ENCODE measurements around the gene COA5. TPM values are rescaled to one million over a fixed set of nuclear protein-coding genes. Genes with fewer than 3 reads are reported as not detected.

Gene COA5
- total RNA-seq, 4 donors from 2014 or later, result 17.6 to 40.0 (median 21.6) TPM

DNA sequence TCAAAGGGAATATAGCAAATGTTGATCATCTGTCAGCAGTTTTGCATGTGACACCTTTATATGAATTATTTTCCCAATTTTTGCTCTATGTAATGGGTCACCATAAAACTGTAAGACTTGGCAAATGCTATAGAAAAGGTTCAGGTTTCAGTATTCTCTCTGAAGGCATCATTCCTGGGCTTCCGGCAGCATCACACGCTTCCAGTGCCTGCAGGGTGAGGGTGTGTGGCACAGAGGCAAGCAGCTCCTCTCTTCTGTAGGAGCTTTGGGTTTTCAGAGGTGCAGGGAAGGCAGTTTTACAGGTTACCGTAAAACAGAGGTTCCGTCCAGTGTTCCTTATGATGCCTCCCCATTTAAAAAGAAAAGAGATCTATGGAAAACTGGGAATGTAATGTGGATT is 18.8 kb downstream of the COA5 start:
- TF ChIP-seq, protein P1, sequence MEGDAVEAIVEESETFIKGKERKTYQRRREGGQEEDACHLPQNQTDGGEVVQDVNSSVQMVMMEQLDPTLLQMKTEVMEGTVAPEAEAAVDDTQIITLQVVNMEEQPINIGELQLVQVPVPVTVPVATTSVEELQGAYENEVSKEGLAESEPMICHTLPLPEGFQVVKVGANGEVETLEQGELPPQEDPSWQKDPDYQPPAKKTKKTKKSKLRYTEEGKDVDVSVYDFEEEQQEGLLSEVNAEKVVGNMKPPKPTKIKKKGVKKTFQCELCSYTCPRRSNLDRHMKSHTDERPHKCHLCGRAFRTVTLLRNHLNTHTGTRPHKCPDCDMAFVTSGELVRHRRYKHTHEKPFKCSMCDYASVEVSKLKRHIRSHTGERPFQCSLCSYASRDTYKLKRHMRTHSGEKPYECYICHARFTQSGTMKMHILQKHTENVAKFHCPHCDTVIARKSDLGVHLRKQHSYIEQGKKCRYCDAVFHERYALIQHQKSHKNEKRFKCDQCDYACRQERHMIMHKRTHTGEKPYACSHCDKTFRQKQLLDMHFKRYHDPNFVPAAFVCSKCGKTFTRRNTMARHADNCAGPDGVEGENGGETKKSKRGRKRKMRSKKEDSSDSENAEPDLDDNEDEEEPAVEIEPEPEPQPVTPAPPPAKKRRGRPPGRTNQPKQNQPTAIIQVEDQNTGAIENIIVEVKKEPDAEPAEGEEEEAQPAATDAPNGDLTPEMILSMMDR (IDR thresholded peaks at IDR 0.05), result no peak
- DNase-seq (ENCODE audit: low spot score), result no peak
- no peak for ATAC-seq (ENCODE audit: low FRiP score)

DNA sequence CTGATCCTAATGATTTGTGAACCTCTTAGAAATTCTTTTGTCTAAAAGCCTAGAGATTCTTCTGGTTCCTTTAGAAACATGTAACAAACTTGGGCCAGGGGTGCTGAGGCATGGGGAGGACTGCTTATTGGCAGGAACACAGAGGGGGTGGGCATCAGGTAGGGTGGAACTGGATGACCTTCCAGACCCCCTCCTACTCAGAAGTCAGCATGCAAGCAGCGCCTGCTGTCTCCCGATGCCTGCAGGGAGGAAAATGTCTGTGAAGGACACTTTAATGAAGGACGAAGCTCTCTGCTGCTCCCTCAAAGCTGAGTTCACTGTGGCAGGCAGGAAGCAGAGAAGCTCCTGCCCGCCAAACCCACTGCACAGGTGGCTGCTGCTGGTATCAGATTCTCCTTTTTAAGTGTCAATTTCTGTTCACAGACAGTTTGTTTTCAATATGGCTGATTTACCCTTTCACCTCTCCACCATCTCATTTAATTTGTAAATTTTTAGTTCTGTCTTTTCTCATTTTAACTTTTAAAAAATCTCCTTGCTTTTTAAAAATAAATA is 19.4 kb downstream of the COA5 start:
- TF ChIP-seq, protein P1 (IDR thresholded peaks at IDR 0.05), result no peak
- ATAC-seq (ENCODE audit: low FRiP score) (no peak), DNase-seq (ENCODE audit: low spot score) (no peak)

DNA sequence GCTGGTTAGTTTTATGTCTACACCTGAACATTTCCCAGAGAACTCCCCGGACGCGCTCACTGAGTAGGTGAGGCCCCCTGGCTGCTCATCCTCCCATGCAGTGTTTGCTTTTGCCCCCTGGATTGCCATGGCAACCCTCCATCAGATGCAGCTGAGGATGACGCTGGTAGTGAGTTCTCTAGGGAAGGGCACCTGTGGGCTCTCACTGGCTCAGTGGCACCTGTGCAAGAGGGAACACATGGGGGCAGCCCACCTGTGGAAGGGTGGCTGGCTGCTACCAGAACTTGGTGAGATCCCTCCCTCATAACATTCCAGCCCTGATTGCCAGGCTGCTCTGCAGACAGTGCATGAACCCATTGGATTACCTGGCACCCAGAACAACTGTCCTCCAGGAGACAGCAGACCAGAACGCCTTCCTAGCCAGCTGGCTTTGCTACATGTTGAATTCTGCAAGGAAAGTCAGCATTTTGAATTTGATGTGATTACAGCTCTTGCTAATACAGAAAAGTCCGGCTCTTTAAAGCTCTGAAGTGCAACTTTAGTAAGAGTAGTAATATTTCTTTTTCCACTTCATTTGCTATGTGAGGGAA is 21.7 kb downstream of the COA5 start:
- no peak for DNase-seq (ENCODE audit: low spot score)
- TF ChIP-seq, protein P1 (IDR thresholded peaks at IDR 0.05), result no peak
- ATAC-seq (ENCODE audit: low FRiP score), result no peak

DNA sequence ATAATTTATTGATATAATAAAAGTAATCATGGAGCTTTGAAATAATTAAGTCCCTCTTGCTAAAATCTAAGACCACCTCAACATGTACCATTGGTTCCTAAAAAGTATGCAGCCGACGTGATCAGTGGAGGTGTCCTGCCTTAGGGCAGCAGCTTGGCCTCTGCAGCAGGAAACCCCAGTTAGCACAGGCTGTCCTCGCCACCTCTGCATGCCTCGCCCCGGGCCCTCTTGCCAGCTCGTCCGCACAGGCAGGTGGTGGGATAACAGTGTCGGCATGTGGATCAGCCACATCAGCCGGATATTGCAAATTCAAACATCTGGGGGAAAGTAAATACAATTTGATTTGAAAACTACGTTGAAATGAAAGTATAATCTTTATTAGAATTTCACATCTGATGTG is 22.9 kb downstream of the COA5 start:
- TF ChIP-seq, protein P1 (IDR thresholded peaks at IDR 0.05), result no peak
- ATAC-seq (ENCODE audit: low FRiP score), result no peak
- no peak for DNase-seq (ENCODE audit: low spot score)

DNA sequence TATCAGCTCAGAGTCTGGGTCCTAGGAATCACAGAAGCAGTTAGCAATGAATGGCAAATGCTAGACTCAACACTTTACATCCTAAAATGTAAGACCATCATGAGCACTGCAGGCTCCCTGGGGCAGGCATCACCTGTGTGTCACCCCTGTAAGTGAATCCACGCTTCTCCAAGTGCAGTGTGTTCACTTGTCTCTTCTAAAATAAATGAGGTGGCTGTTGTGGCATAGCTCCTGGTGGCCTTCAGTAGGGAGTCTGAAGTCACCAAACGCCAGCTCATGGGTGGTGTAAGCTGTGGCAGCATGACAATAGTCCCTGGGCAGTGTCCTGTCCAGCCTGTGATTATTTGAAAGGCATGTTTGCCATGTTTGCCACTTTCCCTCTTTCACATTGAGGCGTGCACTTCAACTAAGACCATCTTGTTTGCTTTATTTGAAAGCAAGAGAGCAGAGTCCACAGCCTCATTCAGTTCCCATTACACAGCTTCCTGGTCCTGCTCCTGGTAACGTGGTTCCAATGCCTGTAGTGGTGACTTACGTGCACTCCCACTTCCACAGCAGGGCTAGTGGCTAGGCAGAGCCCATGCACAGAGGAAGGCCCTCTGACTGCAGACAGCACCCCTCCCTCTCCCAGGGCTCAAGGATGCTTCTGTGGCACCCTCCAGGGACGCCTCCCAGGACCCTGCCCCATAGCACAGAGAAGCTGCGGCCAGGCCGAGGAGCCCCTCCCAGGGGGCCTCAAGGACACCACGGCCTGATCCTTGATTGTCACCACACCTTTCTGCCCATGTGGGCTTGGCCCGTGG is 24.3 kb downstream of the COA5 start:
- ATAC-seq (ENCODE audit: low FRiP score) (no peak), DNase-seq (ENCODE audit: low spot score) (no peak)
- TF ChIP-seq, protein P1 (IDR thresholded peaks at IDR 0.05), result no peak

DNA sequence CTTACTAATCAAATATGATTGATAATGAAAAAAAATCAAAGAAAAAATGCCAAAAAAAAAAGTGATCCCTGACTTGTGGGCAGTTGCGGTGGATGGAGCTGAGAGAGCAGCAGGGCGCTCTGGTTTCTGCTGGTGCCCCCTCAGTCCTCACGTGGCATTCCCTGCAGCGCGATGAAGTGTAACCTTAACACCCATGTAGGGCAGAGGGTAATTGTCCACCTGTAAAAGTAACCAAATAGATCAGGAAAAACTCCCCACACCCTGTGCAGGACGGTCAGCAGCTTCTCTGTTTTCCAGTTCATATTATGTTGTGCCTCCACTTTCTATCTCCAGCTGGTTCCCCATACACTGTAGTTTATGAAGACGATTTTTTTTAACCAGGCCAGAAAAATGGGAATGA is 25.0 kb downstream of the COA5 start:
- no peak for ATAC-seq (ENCODE audit: low FRiP score)
- TF ChIP-seq, protein P1 (IDR thresholded peaks at IDR 0.05), result no peak

More for the DNA sequence above, 25.0 kb downstream of the COA5 start:
- DNase-seq (ENCODE audit: low spot score), result no peak

Data from omental fat pad (tissue), 4 donors.